ENCODE data around the gene NDUFAF8.

DNA sequence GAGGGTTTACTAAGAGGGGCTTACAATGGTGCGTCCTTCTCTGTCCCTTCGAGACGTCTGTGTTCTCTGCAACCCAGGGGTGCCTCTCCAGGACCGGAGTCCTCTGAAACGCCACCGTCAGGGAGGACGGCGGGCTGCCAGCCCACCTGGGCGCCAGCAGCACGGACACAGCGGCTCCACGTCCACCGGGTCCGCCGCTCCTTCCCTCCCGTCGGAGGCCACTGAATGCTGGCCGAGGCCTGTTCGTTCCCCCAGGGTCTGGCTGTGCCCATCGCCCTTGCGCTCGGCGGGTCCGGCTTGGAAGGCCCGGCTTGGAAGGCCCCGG, 666 bp upstream of the NDUFAF8 start:
- TF ChIP-seq POLR2A (IDR thresholded peaks at IDR 0.05): no peak
- TF ChIP-seq CTCF (IDR thresholded peaks at IDR 0.05): no peak
